OCI-LY7 (cell line): ENCODE results near the gene NAV2.

Experiments
- CTCF ChIP-seq: fragments of 200-600 bp; sonication (generic); conservative IDR thresholded peaks from 2 replicates; pipeline ENCODE4 v1.5.1; 2014; ENCODE audit warnings: mild to moderate bottlenecking, antibody characterized with exemption, low read length, moderate library complexity, mixed read lengths
- EZH2phosphoT487 ChIP-seq: fragments of 200-600 bp; sonication (generic); IDR thresholded peaks from 2 replicates; pipeline ENCODE4 v1.6.1; 2018; ENCODE audit warnings: low read depth, borderline replicate concordance, mild to moderate bottlenecking, mixed run types, antibody characterized with exemption, low read length, moderate library complexity, mixed read lengths

- no peak for TF ChIP-seq CTCF
- no peak for TF ChIP-seq EZH2phosphoT487
These were observed 179.8 kb downstream of the NAV2 start for GRCh38 chr11:19892387-19892786.
